ENCODE data around the gene NPTX2. TPM values are rescaled to one million over a fixed set of nuclear protein-coding genes. Genes with fewer than 3 reads are reported as not detected.

Gene NPTX2
- total and polyA plus RNA-seq, 10 of the 15 experiments (the other 5 are each of a cell fraction or from before 2014, with no cell fraction given): 0.04 TPM; not detected in 9

GRCh38 chr7:98657736-98658135 lies 40.7 kb downstream of the NPTX2 start:
- in situ Hi-C loops (cut with MboI) (no loop called here), intact Hi-C loops (cut with micrococcal nuclease; ENCODE audit: unreplicated experiment) (no loop called here)
- no peak for TF ChIP-seq SUPT20H (IDR thresholded peaks at IDR 0.05; ENCODE audit: borderline replicate concordance, control insufficient read depth, low read depth, low read length)
- no peak for TF ChIP-seq CBFB (IDR thresholded peaks at IDR 0.05; ENCODE audit: low read depth)
- TF ChIP-seq IKZF2 (IDR thresholded peaks at IDR 0.05): no peak
- TF ChIP-seq KDM1A (IDR thresholded peaks at IDR 0.05; ENCODE audit: borderline replicate concordance): no peak
- no peak for TF ChIP-seq CHD2 (IDR thresholded peaks at IDR 0.05; ENCODE audit: borderline replicate concordance, low read depth, low read length)
- no peak for TF ChIP-seq ZNF622 (IDR thresholded peaks at IDR 0.05)
- TF ChIP-seq BACH1 (IDR thresholded peaks at IDR 0.05; ENCODE audit: borderline replicate concordance): no peak
- no peak for TF ChIP-seq CHD4 (IDR thresholded peaks at IDR 0.05)
- TF ChIP-seq MTA2 (IDR thresholded peaks at IDR 0.05; ENCODE audit: low read depth): no peak
- TF ChIP-seq PBX3 (IDR thresholded peaks at IDR 0.05; ENCODE audit: insufficient replicate concordance, low read depth, low read length): no peak
- TF ChIP-seq IRF5 (IDR thresholded peaks at IDR 0.05; ENCODE audit: borderline replicate concordance): no peak
- no peak for TF ChIP-seq MAX (IDR thresholded peaks at IDR 0.05; ENCODE audit: low read depth, low read length)
- TF ChIP-seq YBX1 (IDR thresholded peaks at IDR 0.05): no peak
- TF ChIP-seq ZBTB40 (IDR thresholded peaks at IDR 0.05; ENCODE audit: borderline replicate concordance): no peak
- peaks cover 2% of the 10 kb centered on the region; the same call in 2 of the 3 replicates for H3K9me3 ChIP-seq (replicated peaks; ENCODE audit: control insufficient read depth, insufficient read depth, low read length)
- H4K20me1 ChIP-seq (ENCODE audit: control insufficient read depth, insufficient read depth): no peaks in the 10 kb centered on the region
- ChIA-PET POLR2A (no interaction called here), CTCF (no interaction called here), RAD21 (ENCODE audit: unreplicated experiment) (no interaction called here), SMC1A (ENCODE audit: uncharacterized antibody, unreplicated experiment) (no interaction called here)
- BruUV-seq (replicated peaks): no TSS peak
- FAIRE-seq (no peak), ATAC-seq (no peak), DNase-seq (ENCODE audit: low read depth, low spot score) (no peak)
- no peak overlapping the region for H3K9ac ChIP-seq (ENCODE audit: control insufficient read depth, insufficient read depth, low read length)
- H3K27me3 ChIP-seq (replicated peaks in 1 of 2; ENCODE audit: control insufficient read depth in 2 of 2, insufficient read depth in 2 of 2, low read length in 1 of 2): no peaks in the 10 kb centered on the region
- H3K79me2 ChIP-seq (ENCODE audit: control insufficient read depth, insufficient read depth, low read length): no peaks in the 10 kb centered on the region
- H3K4me3 ChIP-seq: no peak overlapping the region
- no peak overlapping the region for H3K27ac ChIP-seq (ENCODE audit: control insufficient read depth, insufficient read depth)
- no peak overlapping the region for H2AFZ ChIP-seq (ENCODE audit: control insufficient read depth, low read depth, low read length)
- 76% methylated on average over 17 of the region's 17 CpGs for WGBS (ENCODE audit: insufficient coverage, insufficient replicate concordance, low lambda C conversion rate, missing lambda C conversion rate)
- H3K4me1 ChIP-seq (ENCODE audit: control insufficient read depth, insufficient read depth, low read length): no peaks in the 10 kb centered on the region
- no peak overlapping the region for H3K4me2 ChIP-seq (ENCODE audit: control insufficient read depth, insufficient read depth)
- no peaks in the 10 kb centered on the region for H3K36me3 ChIP-seq (ENCODE audit: control insufficient read depth in 2 of 2, insufficient read depth in 2 of 2, low read length in 1 of 2)
